ENCODE results near the gene MLST8. TPM values are rescaled to one million over a fixed set of nuclear protein-coding genes. Genes with fewer than 3 reads are reported as not detected.

Gene MLST8
- total RNA-seq, 1 donor, result 30.8 TPM

GRCh38 chr16:2234813-2235170 lies 29.5 kb downstream of the MLST8 start:
- DNase-seq (ENCODE audit: low read depth), result no peak
- TF ChIP-seq, protein P1, sequence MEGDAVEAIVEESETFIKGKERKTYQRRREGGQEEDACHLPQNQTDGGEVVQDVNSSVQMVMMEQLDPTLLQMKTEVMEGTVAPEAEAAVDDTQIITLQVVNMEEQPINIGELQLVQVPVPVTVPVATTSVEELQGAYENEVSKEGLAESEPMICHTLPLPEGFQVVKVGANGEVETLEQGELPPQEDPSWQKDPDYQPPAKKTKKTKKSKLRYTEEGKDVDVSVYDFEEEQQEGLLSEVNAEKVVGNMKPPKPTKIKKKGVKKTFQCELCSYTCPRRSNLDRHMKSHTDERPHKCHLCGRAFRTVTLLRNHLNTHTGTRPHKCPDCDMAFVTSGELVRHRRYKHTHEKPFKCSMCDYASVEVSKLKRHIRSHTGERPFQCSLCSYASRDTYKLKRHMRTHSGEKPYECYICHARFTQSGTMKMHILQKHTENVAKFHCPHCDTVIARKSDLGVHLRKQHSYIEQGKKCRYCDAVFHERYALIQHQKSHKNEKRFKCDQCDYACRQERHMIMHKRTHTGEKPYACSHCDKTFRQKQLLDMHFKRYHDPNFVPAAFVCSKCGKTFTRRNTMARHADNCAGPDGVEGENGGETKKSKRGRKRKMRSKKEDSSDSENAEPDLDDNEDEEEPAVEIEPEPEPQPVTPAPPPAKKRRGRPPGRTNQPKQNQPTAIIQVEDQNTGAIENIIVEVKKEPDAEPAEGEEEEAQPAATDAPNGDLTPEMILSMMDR (IDR thresholded peaks at IDR 0.05; ENCODE audit: insufficient read depth, low read length), result no peak
- H3K4me3 ChIP-seq (ENCODE audit: low read depth, low read length), result no peak overlapping the region

- DNase-seq (ENCODE audit: low read depth), result no peak
- no peak overlapping the region for H3K4me3 ChIP-seq (ENCODE audit: low read depth, low read length)
- TF ChIP-seq, protein P1 (IDR thresholded peaks at IDR 0.05; ENCODE audit: insufficient read depth, low read length), result no peak
Observed at GRCh38 chr16:2235234-2235651, 30.0 kb downstream of the MLST8 start.

GRCh38 chr16:2235695-2236336 lies 30.6 kb downstream of the MLST8 start:
- DNase-seq (ENCODE audit: low read depth), result no peak
- TF ChIP-seq, protein P1 (IDR thresholded peaks at IDR 0.05; ENCODE audit: insufficient read depth, low read length), result no peak
- H3K4me3 ChIP-seq (ENCODE audit: low read depth, low read length), result no peak overlapping the region

DNA sequence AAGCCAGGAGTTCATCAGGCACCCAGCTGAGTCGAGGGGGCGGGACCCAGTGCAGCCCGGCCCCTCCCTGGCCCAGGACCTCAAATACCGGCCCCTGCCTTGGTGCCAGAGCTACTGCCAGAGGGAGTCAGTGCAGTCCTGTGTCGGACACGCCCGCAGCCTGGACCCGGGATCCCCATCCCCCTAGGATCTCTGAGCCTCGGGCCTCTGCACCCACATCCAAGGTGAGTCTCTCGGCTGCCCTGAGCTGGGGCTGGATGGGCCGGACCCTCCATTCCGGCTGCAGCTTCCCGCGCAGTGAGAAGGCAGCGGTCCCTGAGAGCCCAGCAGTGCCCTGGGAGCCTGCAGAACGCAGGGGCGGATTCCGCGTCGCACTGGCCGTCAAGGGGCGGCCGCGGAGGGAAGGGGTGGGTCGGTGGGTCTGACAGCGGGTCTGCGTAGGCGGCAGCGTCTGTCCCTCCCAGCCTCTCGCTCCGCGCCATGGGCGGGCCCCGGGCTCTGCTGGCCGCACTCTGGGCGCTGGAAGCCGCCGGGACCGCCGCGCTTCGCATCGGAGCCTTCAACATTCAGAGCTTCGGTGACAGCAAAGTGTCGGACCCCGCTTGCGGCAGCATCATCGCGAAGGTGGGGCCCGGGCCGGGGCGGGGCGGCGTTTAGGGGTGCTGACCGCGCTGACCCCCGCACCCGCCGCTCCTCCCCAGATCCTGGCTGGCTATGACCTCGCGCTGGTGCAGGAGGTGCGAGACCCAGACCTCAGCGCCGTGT lies 31.3 kb downstream of the MLST8 start, which contains the start of gene DNASE1L2:
Gene DNASE1L2, plus strand, starts transcription at position 108 of the 765 bp plus-strand sequence. Its CDS starts 373 bp downstream, at position 481.
- DNase-seq (ENCODE audit: low read depth), result no peak
- H3K4me3 ChIP-seq (ENCODE audit: low read depth, low read length), result peak within 1 kb of the TSS; percentile 44
- TF ChIP-seq, protein P1 (IDR thresholded peaks at IDR 0.05; ENCODE audit: insufficient read depth, low read length), result no peak

DNA sequence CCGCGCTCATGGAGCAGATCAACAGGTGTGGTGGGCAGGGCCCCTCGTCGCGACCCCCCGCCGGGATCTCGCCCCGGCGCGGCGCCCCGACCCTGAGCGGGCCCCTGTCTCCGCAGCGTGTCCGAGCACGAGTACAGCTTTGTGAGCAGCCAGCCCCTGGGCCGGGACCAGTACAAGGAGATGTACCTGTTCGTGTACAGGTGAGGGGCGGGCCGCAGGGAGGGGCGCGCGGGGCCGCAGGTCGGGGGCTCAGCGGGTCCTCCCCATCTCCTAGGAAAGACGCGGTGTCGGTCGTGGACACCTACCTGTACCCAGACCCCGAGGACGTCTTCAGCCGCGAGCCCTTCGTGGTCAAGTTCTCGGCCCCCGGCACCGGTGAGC lies 31.8 kb downstream of the MLST8 start:
- peak overlapping the region; percentile 44 for H3K4me3 ChIP-seq (ENCODE audit: low read depth, low read length)
- TF ChIP-seq, protein P1 (IDR thresholded peaks at IDR 0.05; ENCODE audit: insufficient read depth, low read length), result no peak
- DNase-seq (ENCODE audit: low read depth), result no peak

- no peak for DNase-seq (ENCODE audit: low read depth)
- TF ChIP-seq, protein P1 (IDR thresholded peaks at IDR 0.05; ENCODE audit: insufficient read depth, low read length), result no peak
Observed at GRCh38 chr16:2237493-2238149, 32.4 kb downstream of the MLST8 start.

More at GRCh38 chr16:2237493-2238149, 32.4 kb downstream of the MLST8 start:
- no peak overlapping the region for H3K4me3 ChIP-seq (ENCODE audit: low read depth, low read length)
